Upper lobe of left lung (tissue), 6 donors: ENCODE results near the gene CD160. TPM values are rescaled to one million over a fixed set of nuclear protein-coding genes. Genes with fewer than 3 reads are reported as not detected.

ENCODE experiments used
- ATAC-seq, 2 donors: fragments of 200-7000 bp; cut with Tn5 transposase; one replicate each; pipeline ENCODE4 v1.9.1; 2022; ENCODE audit warnings: mild to moderate bottlenecking in 2 of 2, moderate library complexity in 2 of 2; ENCODE audit not compliant: low FRiP score in 2 of 2
- DNase-seq, 2 donors: peaks; one replicate each; pipeline ENCODE4 v3.0.0-alpha.2; 2019 to 2020
- H3K27ac ChIP-seq, 4 donors: fragments of 200-600 bp; sonication (generic); one replicate each; pipeline ENCODE4 v1.5.1; 2016 to 2019
- H3K27me3 ChIP-seq, 4 donors: fragments of 200-600 bp; sonication (generic); one replicate each; pipeline ENCODE4 v1.5.1; 2017 to 2019
- H3K36me3 ChIP-seq, 4 donors: fragments of 200-600 bp; sonication (generic); one replicate each; pipeline ENCODE4 v1.5.1; 2016 to 2019
- H3K4me1 ChIP-seq, 4 donors: fragments of 200-600 bp; sonication (generic); one replicate each; pipeline ENCODE4 v1.5.1; 2018 to 2019
- H3K4me3 ChIP-seq, 4 donors: fragments of 200-600 bp; sonication (generic); one replicate each; pipeline ENCODE4 v1.5.1; 2017 to 2019; ENCODE audit warnings: mild to moderate bottlenecking in 2 of 4, moderate library complexity in 1 of 4
- H3K9me3 ChIP-seq, 4 donors: fragments of 200-600 bp; sonication (generic); one replicate each; pipeline ENCODE4 v1.5.1; 2018 to 2019
- CTCF ChIP-seq, 6 experiments: fragments of 450-650 bp in 4 of 6; fragments of 200-600 bp in 2 of 6; sonication (generic) in 2 of 6; IDR thresholded peaks; one replicate each; pipeline ENCODE4 v1.5.1; 2016 to 2019; ENCODE audit warnings: antibody characterized with exemption in 6 of 6
- EP300 ChIP-seq, 4 donors: sonication (generic); formaldehyde crosslinking; IDR thresholded peaks; one replicate each; pipeline ENCODE4 v1.5.1; 2017; ENCODE audit warnings: antibody characterized with exemption in 4 of 4, control low read depth in 2 of 4
- POLR2A ChIP-seq, 4 donors: fragments of 450-650 bp; IDR thresholded peaks; one replicate each; pipeline ENCODE4 v1.5.1; 2016 to 2017; ENCODE audit warnings: antibody characterized with exemption in 4 of 4, mild to moderate bottlenecking in 2 of 4
- POLR2AphosphoS5 ChIP-seq, 2 donors: sonication (generic); formaldehyde crosslinking; IDR thresholded peaks; one replicate each; pipeline ENCODE4 v1.5.1; 2017; ENCODE audit warnings: antibody characterized with exemption in 2 of 2
- WGBS, 2 donors: methylation state at CpG; one replicate each; pipeline ENCODE4 v1.1.5; 2017 to 2018; 5-methylcytosine and 5-hydroxymethylcytosine counted together
- total RNA-seq, 6 donors: library from RNA; depleted of rRNA in 4 of 6; stranded (reverse); fragments of >200 nt in 4 of 6; gene quantifications; one replicate each; pipeline versions ENCODE4 v1.1.0 to v1.2.1, GENCODE V29; 2016 to 2021
- donor health status: DM: no; HTN: no; CAD: no; lungs with moderate emphysema.
- donor health status: DM: no; HTN: yes; CAD: no; lungs with severe emphysema.

The CD160 gene
- total RNA-seq, 6 donors from 2014 or later: 0.71 to 0.89 TPM; not detected in 4

DNA sequence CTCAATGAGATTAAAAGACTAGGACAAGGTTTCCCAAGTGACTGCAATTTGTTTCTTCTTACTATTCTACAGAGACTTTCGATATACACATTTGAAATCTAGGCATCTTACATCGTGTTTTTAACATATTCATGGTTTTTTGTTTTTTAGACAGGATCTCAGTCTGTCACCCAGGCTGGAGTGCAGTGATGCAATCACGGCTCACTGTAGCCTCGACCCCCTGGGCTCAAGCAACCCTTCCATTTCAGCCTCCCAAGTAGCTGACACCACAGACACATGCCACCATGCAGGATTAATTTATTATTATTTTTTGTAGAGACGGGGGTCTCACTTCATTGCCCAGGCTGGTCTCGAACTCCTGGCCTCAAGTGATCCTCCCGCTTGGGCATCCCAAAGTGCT, 13.7 kb upstream of the CD160 start:
- no peak for TF ChIP-seq CTCF (IDR thresholded peaks at IDR 0.05)
- no peak overlapping the region for H3K4me3 ChIP-seq
- 90% methylated on average over 7 of the region's 7 CpGs for WGBS, 2 donors
- no peaks in the 10 kb centered on the region for H3K27me3 ChIP-seq
- no peak overlapping the region for H3K27ac ChIP-seq
- ATAC-seq (no peak), DNase-seq (no peak)
- no peaks in the 10 kb centered on the region for H3K36me3 ChIP-seq
- H3K9me3 ChIP-seq: no peaks in the 10 kb centered on the region
- H3K4me1 ChIP-seq: no peaks in the 10 kb centered on the region

- no peak for TF ChIP-seq CTCF (IDR thresholded peaks at IDR 0.05)
- no peak for TF ChIP-seq EP300 (IDR thresholded peaks at IDR 0.05)
- no peak for TF ChIP-seq POLR2AphosphoS5 (IDR thresholded peaks at IDR 0.05)
- TF ChIP-seq POLR2A (IDR thresholded peaks at IDR 0.05): no peak
- H3K27ac ChIP-seq: no peak overlapping the region
- no peaks in the 10 kb centered on the region for H3K9me3 ChIP-seq
- 75 to 94% methylated on average over 2 of the region's 2 CpGs for WGBS, 2 donors
- H3K27me3 ChIP-seq: no peaks in the 10 kb centered on the region
- no peak for ATAC-seq
- no peak for DNase-seq
- no peak overlapping the region for H3K4me3 ChIP-seq
- no peaks in the 10 kb centered on the region for H3K36me3 ChIP-seq
- no peaks in the 10 kb centered on the region for H3K4me1 ChIP-seq
Observed at GRCh38 chr1:145706086-145706664, 13.1 kb upstream of the CD160 start.

DNA sequence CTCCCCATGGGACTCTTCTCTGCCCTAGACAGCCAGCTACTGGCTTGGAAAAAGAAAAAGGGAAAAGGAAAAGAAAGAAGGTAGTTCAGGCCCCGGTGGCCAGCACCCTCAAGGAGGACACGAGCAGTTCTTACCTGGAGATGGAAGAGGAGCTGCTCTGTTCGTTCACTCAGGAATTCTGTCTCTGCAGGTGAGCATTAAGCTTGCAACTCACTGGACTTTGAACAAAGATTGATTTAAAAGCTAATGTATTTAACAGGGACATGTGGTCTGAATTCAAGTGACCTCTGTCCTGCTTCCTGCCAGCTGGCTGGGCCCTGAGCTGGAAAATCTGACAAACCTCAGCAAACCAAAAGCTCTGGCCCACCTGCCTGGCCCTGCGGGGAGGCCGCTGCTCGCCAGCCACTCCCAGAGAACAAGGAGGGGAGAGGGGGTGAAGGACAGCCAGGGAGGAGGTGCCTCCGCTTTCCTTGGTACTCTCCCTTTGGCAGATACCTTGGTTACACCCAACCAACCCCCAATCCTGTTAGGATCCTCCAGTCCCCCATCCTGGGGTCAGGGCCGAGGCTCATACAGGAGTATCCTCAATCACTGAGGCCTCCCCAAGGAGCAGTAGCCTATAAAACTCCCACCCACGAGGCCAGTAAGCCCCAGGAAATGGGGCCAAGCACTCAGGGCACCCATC, 12.0 kb upstream of the CD160 start, which contains the start of gene PDZK1:
PDZK1 (minus strand) TSS at position 186 of the 685 bp plus-strand sequence. CDS start 19,347 bp downstream, outside the sequence.
- no peak for ATAC-seq
- WGBS, 2 donors: 76 to 87% methylated on average over 6 to 9 of the region's 9 CpGs
- H3K36me3 ChIP-seq: no peaks in the 10 kb centered on the region
- H3K4me3 ChIP-seq: no peak within 1 kb of the TSS
- TF ChIP-seq EP300 (IDR thresholded peaks at IDR 0.05) (no peak), CTCF (IDR thresholded peaks at IDR 0.05) (no peak), POLR2AphosphoS5 (IDR thresholded peaks at IDR 0.05) (no peak), POLR2A (IDR thresholded peaks at IDR 0.05) (no peak)
- no peak for DNase-seq
- no peak within 1 kb of the TSS for H3K27ac ChIP-seq
- H3K4me1 ChIP-seq: no peaks in the 10 kb centered on the region
- no peaks in the 10 kb centered on the region for H3K9me3 ChIP-seq
- H3K27me3 ChIP-seq: no peaks in the 10 kb centered on the region

GRCh38 chr1:145708063-145708462, 11.2 kb upstream of the CD160 start:
- no peaks in the 10 kb centered on the region for H3K27me3 ChIP-seq
- H3K9me3 ChIP-seq: no peaks in the 10 kb centered on the region
- no peaks in the 10 kb centered on the region for H3K36me3 ChIP-seq
- no peaks in the 10 kb centered on the region for H3K4me1 ChIP-seq
- no peak overlapping the region for H3K27ac ChIP-seq
- H3K4me3 ChIP-seq: no peak overlapping the region
- peak in 1 of 2 donors; percentile 28 for ATAC-seq
- 45 to 68% methylated on average over 6 to 7 of the region's 7 CpGs for WGBS, 2 donors
- DNase-seq: no peak
- no peak for TF ChIP-seq POLR2AphosphoS5 (IDR thresholded peaks at IDR 0.05)
- no peak for TF ChIP-seq CTCF (IDR thresholded peaks at IDR 0.05)
- TF ChIP-seq EP300 (IDR thresholded peaks at IDR 0.05): no peak
- no peak for TF ChIP-seq POLR2A (IDR thresholded peaks at IDR 0.05)
